Hepatocyte (in vitro differentiated cells): ENCODE data around the gene PMPCA. TPM values are rescaled to one million over a fixed set of nuclear protein-coding genes. Genes with fewer than 3 reads are reported as not detected.

Source experiments
- DNase-seq: peaks from one replicate; pipeline ENCODE4 v3.0.0-alpha.2; 2016; ENCODE audit warnings: low spot score
- H2AFZ ChIP-seq: fragments of 200-600 bp; sonication (generic); 2 replicates; pipeline ENCODE4 v1.6.0; 2016; ENCODE audit warnings: antibody characterized with exemption, mild to moderate bottlenecking
- H3K27ac ChIP-seq: fragments of 200-600 bp; sonication (generic); 2 replicates; pipeline ENCODE4 v1.5.1; 2016; ENCODE audit warnings: mild to moderate bottlenecking
- H3K27me3 ChIP-seq: fragments of 200-600 bp; sonication (generic); 2 replicates; pipeline ENCODE4 v1.6.1; 2016
- H3K36me3 ChIP-seq: fragments of 200-600 bp; sonication (generic); replicated peaks from 2 replicates; pipeline ENCODE4 v1.5.1; 2016; ENCODE audit warnings: low read depth; ENCODE audit not compliant: insufficient read depth
- H3K4me1 ChIP-seq: fragments of 200-600 bp; sonication (generic); 2 replicates; pipeline ENCODE4 v1.5.1; 2016; ENCODE audit warnings: mild to moderate bottlenecking, moderate library complexity; ENCODE audit not compliant: insufficient read depth
- H3K4me2 ChIP-seq: fragments of 200-600 bp; sonication (generic); 2 replicates; pipeline ENCODE4 v1.6.0; 2016
- H3K4me3 ChIP-seq: fragments of 200-600 bp; sonication (generic); 2 replicates; pipeline ENCODE4 v1.5.1; 2016; ENCODE audit warnings: mild to moderate bottlenecking
- H3K79me2 ChIP-seq: fragments of 200-600 bp; sonication (generic); 2 replicates; pipeline ENCODE4 v1.6.0; 2017; ENCODE audit warnings: mild to moderate bottlenecking
- H3K9me2 ChIP-seq: fragments of 200-600 bp; sonication (generic); replicated peaks from 2 replicates; pipeline ENCODE4 v1.6.0; 2017; ENCODE audit warnings: mild to moderate bottlenecking; ENCODE audit not compliant: insufficient read depth
- H3K9me3 ChIP-seq: fragments of 200-600 bp; sonication (generic); 2 replicates; pipeline ENCODE4 v1.5.1; 2016; ENCODE audit warnings: low read depth, mild to moderate bottlenecking
- H4K20me1 ChIP-seq: fragments of 200-600 bp; sonication (generic); 2 replicates; pipeline ENCODE4 v1.6.0; 2016; ENCODE audit warnings: mild to moderate bottlenecking; ENCODE audit not compliant: insufficient read depth, poor library complexity, severe bottlenecking
- EZH2 ChIP-seq: fragments of 200-600 bp; sonication (generic); IDR thresholded peaks from 2 replicates; pipeline ENCODE4 v1.6.1; 2016; ENCODE audit warnings: antibody characterized with exemption, mild to moderate bottlenecking, borderline replicate concordance
- EZH2phosphoT487 ChIP-seq: fragments of 200-600 bp; sonication (generic); IDR thresholded peaks from one replicate; pipeline ENCODE4 v1.6.1; 2018; ENCODE audit warnings: antibody characterized with exemption, mild to moderate bottlenecking, low read depth, moderate library complexity; ENCODE audit not compliant: unreplicated experiment, severe bottlenecking
- WGBS: methylation state at CpG from one replicate; pipeline ENCODE4 v1.1.6; 2016; ENCODE audit warnings: low lambda C conversion rate; ENCODE audit errors: missing lambda C conversion rate; 5-methylcytosine and 5-hydroxymethylcytosine counted together
- polyA plus RNA-seq: library from polyadenylated mRNA; unstranded; fragments of >200 nt; fragmentation: Nextera tagmentation; extraction: Ambion mirVana; gene quantifications from 2 replicates; pipeline ENCODE4 v1.2.1, GENCODE V29; 2016
- total RNA-seq: library from RNA; depleted of rRNA; stranded (reverse); fragments of >200 nt; gene quantifications from 2 replicates; pipeline ENCODE4 v1.2.3, GENCODE V29; 2014
- TF ChIP-seq, protein P1 (sequence below): fragments of 200-600 bp; sonication (generic); IDR thresholded peaks from 2 replicates; pipeline ENCODE4 v1.5.1; 2016; ENCODE audit warnings: antibody characterized with exemption, mild to moderate bottlenecking; ENCODE audit not compliant: poor library complexity

PMPCA gene
- total and polyA plus RNA-seq, 2 experiments from 2014 or later: 45.1 to 85.7 TPM

DNA sequence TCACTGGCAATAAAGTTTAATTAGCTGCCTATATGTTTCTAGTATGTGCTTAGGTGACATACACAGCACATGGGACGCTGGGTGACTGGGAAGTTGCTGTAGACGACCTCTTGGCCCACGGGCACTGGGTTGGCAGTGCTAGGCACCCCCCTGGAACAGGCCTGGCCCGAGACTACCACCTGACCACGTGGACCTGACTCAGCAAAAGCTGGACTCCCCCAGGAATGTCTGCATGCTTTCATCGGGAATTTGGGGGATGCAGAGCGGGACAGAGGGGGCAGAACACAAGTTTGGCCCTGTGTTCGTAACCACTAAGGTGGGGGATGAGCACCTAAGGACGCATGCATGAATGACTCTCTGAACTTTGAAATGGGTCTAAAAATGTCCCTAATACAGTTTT, 45.8 kb downstream of the PMPCA start:
- TF ChIP-seq, protein P1, sequence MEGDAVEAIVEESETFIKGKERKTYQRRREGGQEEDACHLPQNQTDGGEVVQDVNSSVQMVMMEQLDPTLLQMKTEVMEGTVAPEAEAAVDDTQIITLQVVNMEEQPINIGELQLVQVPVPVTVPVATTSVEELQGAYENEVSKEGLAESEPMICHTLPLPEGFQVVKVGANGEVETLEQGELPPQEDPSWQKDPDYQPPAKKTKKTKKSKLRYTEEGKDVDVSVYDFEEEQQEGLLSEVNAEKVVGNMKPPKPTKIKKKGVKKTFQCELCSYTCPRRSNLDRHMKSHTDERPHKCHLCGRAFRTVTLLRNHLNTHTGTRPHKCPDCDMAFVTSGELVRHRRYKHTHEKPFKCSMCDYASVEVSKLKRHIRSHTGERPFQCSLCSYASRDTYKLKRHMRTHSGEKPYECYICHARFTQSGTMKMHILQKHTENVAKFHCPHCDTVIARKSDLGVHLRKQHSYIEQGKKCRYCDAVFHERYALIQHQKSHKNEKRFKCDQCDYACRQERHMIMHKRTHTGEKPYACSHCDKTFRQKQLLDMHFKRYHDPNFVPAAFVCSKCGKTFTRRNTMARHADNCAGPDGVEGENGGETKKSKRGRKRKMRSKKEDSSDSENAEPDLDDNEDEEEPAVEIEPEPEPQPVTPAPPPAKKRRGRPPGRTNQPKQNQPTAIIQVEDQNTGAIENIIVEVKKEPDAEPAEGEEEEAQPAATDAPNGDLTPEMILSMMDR: no peak
- no peak for TF ChIP-seq EZH2
- TF ChIP-seq EZH2phosphoT487: no peak
- DNase-seq: no peak
- Histone ChIP-seq H3K4me2 (no peak overlapping the region), H3K79me2 (no peaks in the 10 kb centered on the region), H3K36me3 (no peaks in the 10 kb centered on the region), H3K9me2 (no peaks in the 10 kb centered on the region), H3K9me3 (no peaks in the 10 kb centered on the region), H2AFZ (no peak overlapping the region), H3K27ac (no peak overlapping the region), H3K4me3 (no peak overlapping the region), H4K20me1 (no peaks in the 10 kb centered on the region), H3K4me1 (no peaks in the 10 kb centered on the region), H3K27me3 (no peaks in the 10 kb centered on the region)
- WGBS: 96% methylated on average over 9 of the region's 9 CpGs

DNA sequence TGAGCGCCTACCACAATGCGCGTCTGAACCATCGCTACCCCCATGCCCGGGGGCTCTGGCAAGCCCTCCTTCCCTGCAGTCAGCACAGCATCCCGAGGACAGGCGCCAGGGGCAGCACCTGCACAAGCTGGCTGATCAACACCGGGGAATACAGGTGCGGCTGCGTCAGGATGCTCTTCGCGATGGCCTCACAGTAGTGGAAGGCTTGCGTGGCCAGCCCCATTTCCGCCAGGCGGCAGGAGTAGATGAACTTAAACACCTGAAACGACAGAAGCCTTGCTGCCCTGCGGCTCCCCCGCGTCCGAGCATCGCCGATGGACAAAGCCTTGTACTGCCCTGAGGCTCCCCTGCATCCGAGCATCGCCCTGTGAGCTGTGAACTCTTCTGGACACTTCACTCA, 46.9 kb downstream of the PMPCA start:
- TF ChIP-seq, protein P1: no peak
- TF ChIP-seq EZH2: no peak
- no peak for TF ChIP-seq EZH2phosphoT487

DNA sequence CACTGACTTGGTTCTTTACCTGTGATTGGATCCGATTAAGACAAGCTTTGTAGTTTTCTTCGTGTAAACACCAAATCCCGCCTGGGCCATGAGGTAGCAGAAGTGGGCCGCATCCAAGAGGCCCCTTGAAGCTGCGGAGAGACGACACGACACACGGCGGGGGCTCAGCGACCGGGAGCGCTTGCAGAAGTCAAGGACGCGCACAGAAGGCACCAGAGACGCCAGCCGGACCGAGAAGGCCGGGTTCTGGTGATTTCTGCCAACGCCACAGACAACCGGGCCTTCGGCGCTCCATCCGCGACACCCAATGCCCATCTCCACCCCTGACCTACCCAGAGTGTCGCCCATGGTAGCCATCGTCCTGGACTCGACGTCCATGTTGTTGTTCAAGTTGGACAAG, 49.0 kb downstream of the PMPCA start:
- no peak for TF ChIP-seq EZH2
- no peak for TF ChIP-seq EZH2phosphoT487
- TF ChIP-seq, protein P1: no peak
- 98% methylated on average over 28 of the region's 28 CpGs for WGBS
- Histone ChIP-seq H3K27ac (no peak overlapping the region), H3K4me1 (no peaks in the 10 kb centered on the region), H3K4me3 (no peak overlapping the region), H3K27me3 (no peaks in the 10 kb centered on the region), H3K79me2 (peaks cover under 1% of the 10 kb centered on the region), H3K4me2 (no peak overlapping the region), H3K9me2 (no peaks in the 10 kb centered on the region), H2AFZ (no peak overlapping the region), H3K9me3 (no peaks in the 10 kb centered on the region), H3K36me3 (peaks cover 3% of the 10 kb centered on the region), H4K20me1 (no peaks in the 10 kb centered on the region)
- DNase-seq: no peak

More for the DNA sequence above, 46.9 kb downstream of the PMPCA start:
- H3K4me3 ChIP-seq: no peak overlapping the region
- no peak overlapping the region for H3K27ac ChIP-seq
- H3K4me1 ChIP-seq: no peaks in the 10 kb centered on the region
- no peaks in the 10 kb centered on the region for H3K36me3 ChIP-seq
- no peaks in the 10 kb centered on the region for H3K79me2 ChIP-seq
- no peaks in the 10 kb centered on the region for H3K9me2 ChIP-seq
- no peak overlapping the region for H3K4me2 ChIP-seq
- DNase-seq: no peak
- H3K9me3 ChIP-seq: no peaks in the 10 kb centered on the region
- no peak overlapping the region for H2AFZ ChIP-seq
- H4K20me1 ChIP-seq: no peaks in the 10 kb centered on the region
- WGBS: 97% methylated on average over 16 of the region's 24 CpGs
- no peaks in the 10 kb centered on the region for H3K27me3 ChIP-seq

DNA sequence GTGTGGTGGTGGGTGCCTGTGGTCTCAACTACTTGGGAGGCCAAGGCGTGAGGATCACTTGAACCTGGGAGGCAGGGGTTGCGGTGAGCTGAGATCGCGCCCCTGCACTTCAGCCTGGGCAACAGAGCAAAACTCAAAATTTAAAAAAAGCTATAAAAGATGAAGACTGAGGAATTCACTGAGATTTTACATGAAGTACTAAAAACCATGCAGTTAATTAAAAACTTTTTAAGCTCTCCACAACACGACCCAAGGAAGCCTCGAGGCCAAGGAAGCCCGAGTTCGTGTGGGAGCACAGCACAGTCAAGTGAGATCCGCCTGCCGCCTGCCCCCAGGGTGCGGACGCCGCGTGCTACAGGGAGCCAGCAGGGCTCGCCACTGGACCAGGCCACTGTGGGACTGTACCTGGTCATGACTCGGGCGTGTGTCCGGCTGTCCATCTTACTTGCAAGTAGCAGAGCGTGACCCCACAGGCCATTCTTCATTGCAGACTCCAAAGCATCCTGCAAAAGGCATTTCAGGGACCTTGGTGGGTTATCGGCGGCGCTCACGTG, 50.4 kb downstream of the PMPCA start:
- WGBS: 99% methylated on average over 23 of the region's 23 CpGs

More for the DNA sequence above, 50.4 kb downstream of the PMPCA start:
- H3K9me2 ChIP-seq: no peaks in the 10 kb centered on the region
- no peaks in the 10 kb centered on the region for H3K27me3 ChIP-seq
- peaks cover 6% of the 10 kb centered on the region for H3K36me3 ChIP-seq
- H4K20me1 ChIP-seq: no peaks in the 10 kb centered on the region
- peaks cover 8% of the 10 kb centered on the region for H3K79me2 ChIP-seq
- no peaks in the 10 kb centered on the region for H3K9me3 ChIP-seq
- TF ChIP-seq EZH2phosphoT487 (no peak), EZH2 (no peak)
- TF ChIP-seq, protein P1: no peak
- no peak overlapping the region for H2AFZ ChIP-seq
- DNase-seq: no peak
- no peak overlapping the region for H3K4me3 ChIP-seq
- no peak overlapping the region for H3K4me2 ChIP-seq
- H3K4me1 ChIP-seq: no peaks in the 10 kb centered on the region
- no peak overlapping the region for H3K27ac ChIP-seq
